GM10248 (cell line): ENCODE data around the gene GPR17.

Experiments
- CTCF ChIA-PET: fragments of 300-600 bp; sonication (Branson Sonifier 250); formaldehyde crosslinking; extraction: SDS; loops from one replicate; lab custom pipeline; 2021; ENCODE audit warnings: antibody characterized with exemption; lab: Yijun Ruan, JAX
- POLR2A ChIA-PET: fragments of 350-650 bp; sonication (Branson Sonifier 250); formaldehyde crosslinking; extraction: SDS; loops from one replicate; lab custom pipeline; 2020; ENCODE audit warnings: antibody characterized with exemption; lab: Yijun Ruan, JAX
- DNase-seq: peaks from one replicate; pipeline ENCODE4 v3.0.0; 2012; ENCODE audit errors: extremely low spot score
- CTCF ChIP-seq: IDR thresholded peaks from 2 replicates; pipeline ENCODE4 v1.5.1; 2012; ENCODE audit warnings: mild to moderate bottlenecking, low read depth; ENCODE audit errors: extremely low read depth, missing control alignments, control extremely low read depth

Gene GPR17

DNA sequence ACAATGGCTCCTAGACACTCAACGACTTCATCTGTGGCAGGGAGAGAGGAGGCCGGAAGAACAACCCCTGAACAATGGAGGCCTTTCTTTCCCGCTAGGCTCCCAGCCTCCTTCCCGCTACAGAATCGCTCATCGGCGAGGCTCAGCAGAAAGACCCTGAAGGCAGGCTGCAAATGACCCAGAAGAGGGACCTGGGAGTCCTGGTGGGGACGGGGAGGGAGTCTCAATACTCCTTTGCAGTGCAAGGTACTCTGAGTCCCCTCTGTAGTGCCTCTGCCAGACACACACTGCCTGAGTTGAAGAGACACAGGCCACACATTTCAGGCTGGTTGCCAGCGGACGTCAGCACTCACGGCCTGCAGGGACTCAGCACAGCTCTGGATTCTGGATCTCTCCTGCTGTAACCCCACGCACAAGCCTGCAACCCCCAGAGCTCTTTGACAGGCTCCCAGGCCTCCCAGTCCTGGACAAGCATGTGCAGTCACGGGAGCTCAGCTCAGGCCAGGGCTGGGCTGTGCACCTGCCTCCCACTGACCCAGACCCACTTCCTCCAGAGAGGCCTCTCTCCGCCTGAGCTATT lies 6.1 kb downstream of the GPR17 start:
- POLR2A ChIA-PET, result interaction anchor here (0.5 kb wide), 1 partner anchor 103 kb away, joined by 4 read pairs; no protein-coding TSS in a partner anchor
- TF ChIP-seq CTCF, result no peak
- no peak for DNase-seq
- CTCF ChIA-PET, result interaction anchor here (0.9 to 2.9 kb wide), 5 partner anchors 13 to 455 kb away, joined by 4 to 27 read pairs (median 4); no protein-coding TSS in a partner anchor

DNA sequence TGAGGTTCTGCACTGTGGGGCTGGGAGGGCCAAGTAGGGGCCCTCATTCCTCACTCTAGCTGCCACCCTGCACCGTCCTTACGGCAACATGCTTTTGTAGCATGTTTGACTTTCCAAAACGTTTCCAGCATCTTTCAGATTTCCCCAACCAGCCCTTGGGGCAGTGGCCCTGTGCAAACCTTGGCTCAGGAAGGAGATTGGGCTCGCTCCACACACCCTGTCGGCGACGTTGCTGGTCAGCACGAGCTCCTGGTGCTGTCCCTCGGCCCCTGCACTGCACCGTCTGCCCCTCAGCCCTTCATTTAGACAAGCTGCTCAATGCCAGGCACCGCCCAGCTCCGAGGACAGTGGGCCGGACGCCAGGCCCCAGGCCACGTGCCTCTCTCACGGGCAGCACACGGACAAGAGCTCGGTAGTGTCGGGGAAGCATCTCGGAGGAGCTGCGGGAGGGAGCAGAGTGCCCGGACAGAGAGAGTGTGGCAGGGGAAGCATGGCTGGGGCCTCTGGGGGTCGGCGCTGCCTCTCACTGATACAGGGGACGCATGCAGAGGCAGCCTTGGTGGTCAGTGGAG lies 6.9 kb downstream of the GPR17 start:
- POLR2A ChIA-PET, result interaction anchor here (0.5 kb wide), 1 partner anchor 102 kb away, joined by 4 read pairs; no protein-coding TSS in a partner anchor
- no peak for DNase-seq
- TF ChIP-seq CTCF, result no peak
- CTCF ChIA-PET, result interaction anchor here (1.7 to 2.9 kb wide), 4 partner anchors 14 to 456 kb away, joined by 4 to 27 read pairs (median 8); no protein-coding TSS in a partner anchor

DNA sequence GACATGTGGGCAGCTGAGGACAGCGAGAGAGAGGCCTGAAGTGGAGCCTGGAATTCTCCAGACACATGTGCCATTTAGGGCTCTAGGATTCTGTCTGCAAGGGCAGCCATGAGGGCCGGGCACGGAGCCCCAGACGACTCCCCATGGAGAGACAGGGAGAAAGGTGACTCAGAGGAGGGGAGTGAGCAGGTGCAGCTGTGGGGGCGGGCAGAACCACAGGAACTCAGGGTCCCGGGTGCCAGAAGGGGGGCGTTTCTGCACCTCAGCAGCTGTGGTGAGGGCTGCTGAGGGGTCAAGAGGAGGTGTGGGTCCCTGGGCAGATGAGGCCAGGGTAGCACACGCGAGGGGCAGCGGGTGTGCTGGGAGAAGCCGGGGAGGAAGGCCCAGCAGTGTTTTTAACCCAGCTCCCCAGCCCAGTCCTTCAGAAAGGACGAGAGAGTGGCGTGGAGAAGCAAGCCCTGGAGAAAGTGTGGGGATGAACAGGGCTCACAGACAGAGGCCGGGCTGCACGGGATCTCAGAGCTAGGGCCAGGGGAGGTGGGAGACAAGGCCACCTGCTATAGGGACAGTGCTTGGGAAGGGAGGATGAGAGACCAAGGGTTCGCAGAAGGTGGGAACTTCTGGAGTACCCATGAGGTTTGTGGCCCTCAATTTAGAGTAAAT lies 7.6 kb downstream of the GPR17 start:
- TF ChIP-seq CTCF, result no peak
- POLR2A ChIA-PET, result interaction anchor here (0.5 kb wide), 1 partner anchor 103 kb away, joined by 9 read pairs; no protein-coding TSS in a partner anchor
- no peak for DNase-seq
- CTCF ChIA-PET, result interaction anchor here (1.7 to 2.9 kb wide), 3 partner anchors 14 to 457 kb away, joined by 4 to 27 read pairs (median 12); no protein-coding TSS in a partner anchor

DNA sequence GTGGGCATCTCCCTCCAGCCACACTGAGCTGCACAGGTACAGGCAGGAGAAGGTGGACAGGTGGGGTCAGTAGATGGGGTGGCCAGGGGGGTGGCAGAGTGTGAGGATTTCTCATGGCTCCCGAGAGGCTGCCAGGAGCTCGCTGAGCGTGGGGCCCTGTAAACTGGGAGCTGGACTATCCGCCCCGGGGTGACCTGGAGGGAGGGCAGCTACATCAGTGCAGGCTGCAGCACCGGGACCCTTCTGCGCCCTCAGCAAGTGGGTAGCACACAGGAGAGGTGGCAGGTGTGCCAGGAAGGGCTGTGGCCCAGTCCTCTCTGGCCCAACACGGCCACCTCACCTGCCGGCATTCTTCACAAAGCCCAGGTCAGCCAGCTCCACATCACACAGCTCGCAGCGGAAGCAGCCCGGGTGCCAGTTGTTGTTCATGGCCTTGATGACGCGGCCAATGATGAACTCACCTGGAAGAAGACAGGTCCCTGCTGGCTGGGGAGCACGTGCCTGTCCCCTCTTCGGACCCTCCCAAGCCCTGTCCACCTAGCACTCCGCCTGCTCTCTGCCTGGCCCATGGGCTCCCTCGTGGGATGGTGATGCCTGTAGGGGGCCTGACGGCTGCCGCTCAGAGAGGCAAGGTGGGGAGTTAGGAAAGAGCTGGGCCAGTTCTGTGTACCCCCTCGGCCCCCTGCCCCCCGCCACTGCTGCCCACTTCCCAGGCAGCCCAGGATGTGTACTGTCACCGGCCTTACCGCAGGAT lies 8.3 kb downstream of the GPR17 start:
- ChIA-PET CTCF (interaction anchor here (0.8 to 2.9 kb wide), 4 partner anchors 14 to 457 kb away, joined by 3 to 27 read pairs (median 8); no protein-coding TSS in a partner anchor), POLR2A (interaction anchor here (0.5 kb wide), 1 partner anchor 104 kb away, joined by 9 read pairs; no protein-coding TSS in a partner anchor)

GRCh38 chr2:127654838-127655175 lies 8.9 kb downstream of the GPR17 start:
- CTCF ChIA-PET, result interaction anchor here (0.8 to 2.9 kb wide), 3 partner anchors 15 to 457 kb away, joined by 3 to 27 read pairs (median 3); no protein-coding TSS in a partner anchor
- DNase-seq, result no peak
- POLR2A ChIA-PET, result no interaction called here
- TF ChIP-seq CTCF, result no peak

More for the DNA sequence above, 8.3 kb downstream of the GPR17 start:
- DNase-seq, result no peak
- no peak for TF ChIP-seq CTCF
